Mucosa of stomach (tissue), 1 donor: ENCODE measurements around the gene SIPA1L3.

Experiments used
- H3K27me3 ChIP-seq: one replicate; pipeline ENCODE4 v1.7.0; 2013; ENCODE audit warnings: mild to moderate bottlenecking, low read length; ENCODE audit not compliant: control insufficient read depth, insufficient read depth
- H3K36me3 ChIP-seq: one replicate; pipeline ENCODE4 v1.7.0; 2013; ENCODE audit warnings: low read length; ENCODE audit not compliant: control insufficient read depth, insufficient read depth
- H3K4me1 ChIP-seq: one replicate; pipeline ENCODE4 v1.7.0; 2013; ENCODE audit warnings: mild to moderate bottlenecking, low read length; ENCODE audit not compliant: control insufficient read depth, insufficient read depth
- H3K4me3 ChIP-seq: one replicate; pipeline ENCODE4 v1.7.0; 2013; ENCODE audit warnings: low read length
- H3K9ac ChIP-seq: one replicate; pipeline ENCODE4 v1.7.0; 2013; ENCODE audit warnings: mild to moderate bottlenecking, low read length, moderate library complexity
- H3K9me3 ChIP-seq: one replicate; pipeline ENCODE4 v1.7.0; 2013; ENCODE audit warnings: mild to moderate bottlenecking, low read length, moderate library complexity; ENCODE audit not compliant: control insufficient read depth
- donor health status: Pancreatic carcinoma.

The SIPA1L3 gene

DNA sequence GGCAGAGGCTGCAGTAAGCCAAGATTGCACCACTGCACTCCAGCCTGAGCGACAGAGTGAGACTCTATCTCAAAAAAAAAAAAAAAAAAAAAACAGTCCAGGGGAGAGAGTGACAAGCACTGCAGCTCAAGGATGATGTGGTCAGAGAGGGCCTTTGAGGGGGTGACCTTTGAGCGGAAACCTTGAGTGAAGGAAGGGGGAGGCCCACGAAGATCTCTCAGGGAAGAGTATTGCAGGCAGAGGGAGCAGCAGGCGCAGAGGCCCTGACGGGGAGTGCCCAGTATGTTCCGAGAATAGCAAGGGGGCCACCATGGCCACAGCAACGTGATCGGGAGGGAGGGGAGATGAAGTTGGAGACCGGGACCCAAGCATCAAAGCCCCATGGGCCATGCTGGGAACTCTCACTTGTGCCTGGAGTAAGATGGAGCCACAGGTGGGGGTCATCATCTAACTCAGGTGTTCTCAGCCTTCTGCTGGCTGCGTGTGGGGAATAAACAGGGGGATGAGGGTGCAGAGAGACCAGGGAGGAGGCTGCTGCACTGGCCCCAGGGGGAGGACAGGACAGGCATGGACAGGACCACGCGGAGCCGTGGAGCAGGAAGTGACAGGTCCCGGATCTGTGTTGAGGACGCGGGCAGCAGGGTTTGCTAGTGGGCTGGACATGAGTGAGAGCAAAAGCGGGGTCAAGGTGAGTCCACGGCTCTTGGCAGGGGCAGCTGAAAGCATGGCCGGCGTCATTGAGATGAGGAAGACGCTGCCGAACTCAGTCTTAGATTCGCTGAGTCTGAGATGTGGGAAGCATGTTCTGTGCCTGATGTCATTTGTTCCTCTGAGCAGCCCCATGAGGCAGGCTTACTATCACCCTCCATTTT lies 256.6 kb downstream of the SIPA1L3 start:
- H3K9ac ChIP-seq, result no peak overlapping the region
- peaks cover 5% of the 10 kb centered on the region for H3K9me3 ChIP-seq
- H3K36me3 ChIP-seq, result peaks cover 24% of the 10 kb centered on the region
- no peaks in the 10 kb centered on the region for H3K27me3 ChIP-seq
- H3K4me1 ChIP-seq, result no peaks in the 10 kb centered on the region
- no peak overlapping the region for H3K4me3 ChIP-seq

DNA sequence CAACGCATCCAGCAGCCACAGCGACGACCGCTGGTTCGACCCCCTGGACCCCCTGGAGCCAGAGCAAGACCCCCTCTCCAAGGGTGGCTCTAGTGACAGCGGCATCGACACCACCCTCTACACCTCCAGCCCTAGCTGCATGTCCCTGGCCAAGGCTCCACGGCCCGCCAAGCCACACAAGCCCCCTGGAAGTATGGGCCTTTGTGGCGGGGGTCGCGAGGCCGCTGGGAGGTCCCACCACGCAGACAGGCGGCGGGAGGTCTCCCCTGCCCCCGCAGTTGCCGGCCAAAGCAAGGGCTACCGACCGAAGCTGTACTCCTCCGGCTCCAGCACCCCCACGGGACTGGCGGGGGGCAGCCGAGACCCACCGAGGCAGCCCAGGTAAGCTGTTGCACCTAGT lies 257.5 kb downstream of the SIPA1L3 start:
- Histone ChIP-seq H3K4me3 (no peak overlapping the region), H3K9me3 (peaks cover 5% of the 10 kb centered on the region), H3K4me1 (no peaks in the 10 kb centered on the region), H3K27me3 (no peaks in the 10 kb centered on the region), H3K9ac (no peak overlapping the region), H3K36me3 (peaks cover 24% of the 10 kb centered on the region)

GRCh38 chr19:38165335-38165734 lies 258.3 kb downstream of the SIPA1L3 start:
- H3K4me1 ChIP-seq, result no peaks in the 10 kb centered on the region
- H3K9ac ChIP-seq, result no peak overlapping the region
- H3K27me3 ChIP-seq, result no peaks in the 10 kb centered on the region
- peaks cover 5% of the 10 kb centered on the region for H3K9me3 ChIP-seq
- peaks cover 24% of the 10 kb centered on the region for H3K36me3 ChIP-seq
- no peak overlapping the region for H3K4me3 ChIP-seq

- no peaks in the 10 kb centered on the region for H3K27me3 ChIP-seq
- H3K4me3 ChIP-seq, result no peak overlapping the region
- H3K9me3 ChIP-seq, result no peaks in the 10 kb centered on the region
- H3K9ac ChIP-seq, result no peak overlapping the region
- H3K36me3 ChIP-seq, result peaks cover 9% of the 10 kb centered on the region
- H3K4me1 ChIP-seq, result no peaks in the 10 kb centered on the region
Measured at GRCh38 chr19:38168637-38169036, 261.6 kb downstream of the SIPA1L3 start.

GRCh38 chr19:38170334-38170733 lies 263.3 kb downstream of the SIPA1L3 start:
- H3K9ac ChIP-seq, result no peak overlapping the region

GRCh38 chr19:38172001-38172400 lies 265.0 kb downstream of the SIPA1L3 start:
- no peak overlapping the region for H3K9ac ChIP-seq
- H3K9me3 ChIP-seq, result no peaks in the 10 kb centered on the region
- no peaks in the 10 kb centered on the region for H3K27me3 ChIP-seq
- H3K4me3 ChIP-seq, result no peak overlapping the region
- no peaks in the 10 kb centered on the region for H3K4me1 ChIP-seq
- no peaks in the 10 kb centered on the region for H3K36me3 ChIP-seq

More at GRCh38 chr19:38170334-38170733, 263.3 kb downstream of the SIPA1L3 start:
- Histone ChIP-seq H3K9me3 (no peaks in the 10 kb centered on the region), H3K4me3 (no peak overlapping the region), H3K36me3 (no peaks in the 10 kb centered on the region), H3K27me3 (no peaks in the 10 kb centered on the region), H3K4me1 (no peaks in the 10 kb centered on the region)

GRCh38 chr19:38173291-38174041 lies 266.5 kb downstream of the SIPA1L3 start:
- Histone ChIP-seq H3K36me3 (no peaks in the 10 kb centered on the region), H3K9me3 (no peaks in the 10 kb centered on the region), H3K4me3 (no peak overlapping the region), H3K9ac (no peak overlapping the region), H3K4me1 (no peaks in the 10 kb centered on the region), H3K27me3 (no peaks in the 10 kb centered on the region)

GRCh38 chr19:38175422-38175821 lies 268.4 kb downstream of the SIPA1L3 start:
- H3K9me3 ChIP-seq, result no peaks in the 10 kb centered on the region
- no peaks in the 10 kb centered on the region for H3K27me3 ChIP-seq
- H3K36me3 ChIP-seq, result no peaks in the 10 kb centered on the region
- no peak overlapping the region for H3K4me3 ChIP-seq
- H3K9ac ChIP-seq, result no peak overlapping the region
- H3K4me1 ChIP-seq, result no peaks in the 10 kb centered on the region

- no peaks in the 10 kb centered on the region for H3K4me1 ChIP-seq
- H3K4me3 ChIP-seq, result no peak overlapping the region
- no peaks in the 10 kb centered on the region for H3K36me3 ChIP-seq
- no peak overlapping the region for H3K9ac ChIP-seq
- no peaks in the 10 kb centered on the region for H3K9me3 ChIP-seq
- H3K27me3 ChIP-seq, result no peaks in the 10 kb centered on the region
Measured at GRCh38 chr19:38180071-38180470, 273.1 kb downstream of the SIPA1L3 start.

- Histone ChIP-seq H3K9me3 (no peaks in the 10 kb centered on the region), H3K4me1 (no peaks in the 10 kb centered on the region), H3K36me3 (peaks cover 8% of the 10 kb centered on the region), H3K9ac (no peak overlapping the region), H3K4me3 (no peak overlapping the region), H3K27me3 (no peaks in the 10 kb centered on the region)
Measured at GRCh38 chr19:38182536-38183210, 275.7 kb downstream of the SIPA1L3 start.

- Histone ChIP-seq H3K4me3 (no peak overlapping the region), H3K9ac (no peak overlapping the region), H3K36me3 (peaks cover 8% of the 10 kb centered on the region), H3K27me3 (no peaks in the 10 kb centered on the region), H3K4me1 (no peaks in the 10 kb centered on the region), H3K9me3 (no peaks in the 10 kb centered on the region)
Measured at GRCh38 chr19:38183251-38183897, 276.4 kb downstream of the SIPA1L3 start.
